ENCODE data around the gene AP5Z1.

- TF ChIP-seq CTCF (conservative IDR thresholded peaks at IDR 0.05; ENCODE audit: low read length) (no peak), EZH2phosphoT487 (IDR thresholded peaks at IDR 0.05; ENCODE audit: borderline replicate concordance, low read depth, low read length) (no peak)
Measured at GRCh38 chr7:4762121-4763055, 13.0 kb upstream of the AP5Z1 start.
